HG02610 (cell line): ENCODE measurements around the gene ARHGAP6.

Source experiments
- ATAC-seq: cut with Tn5 transposase; IDR thresholded peaks from one replicate; pipeline ENCODE4 v1.9.1; 2021; ENCODE audit warnings: mild to moderate bottlenecking, moderate library complexity; ENCODE audit not compliant: unreplicated experiment

ARHGAP6 gene

DNA sequence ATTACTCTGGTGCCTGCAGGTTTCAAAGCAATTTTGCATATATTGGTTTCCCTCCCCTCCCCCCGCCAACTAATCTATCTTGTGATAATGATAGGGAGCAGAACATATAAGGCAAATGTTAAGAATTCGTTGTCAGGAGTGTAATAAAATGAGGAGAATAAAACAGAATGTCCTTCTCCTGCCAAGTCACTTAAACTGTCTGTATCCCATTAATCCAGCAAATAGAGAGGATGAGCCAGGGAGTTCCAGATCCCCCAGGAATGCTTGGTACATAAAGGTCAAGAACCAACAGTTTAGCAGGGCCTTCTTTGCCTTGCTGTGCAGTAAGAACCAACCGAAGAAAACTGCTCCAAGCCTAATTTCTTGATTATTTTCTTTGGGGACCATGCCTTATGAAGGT is 231.1 kb downstream of the ARHGAP6 start:
- ATAC-seq, result no peak

DNA sequence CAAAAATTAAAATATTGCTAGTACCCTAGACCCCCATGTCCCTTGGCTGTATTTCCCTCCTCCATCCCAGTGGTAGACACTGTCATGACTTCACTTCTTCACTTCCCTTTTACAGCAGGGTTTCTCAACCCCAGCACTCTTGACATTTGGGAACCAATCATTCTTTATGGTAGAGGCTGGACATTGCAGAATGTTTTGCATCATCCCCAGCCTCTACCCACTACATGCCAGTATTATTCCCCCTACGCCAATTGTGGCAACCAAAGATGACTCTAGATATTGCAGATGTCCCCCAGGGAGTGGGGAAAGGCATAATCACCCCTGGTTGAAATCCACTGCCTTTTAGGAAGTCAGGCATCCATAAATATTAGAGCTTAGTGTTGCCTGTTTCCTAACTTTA is 233.9 kb downstream of the ARHGAP6 start:
- ATAC-seq, result no peak

DNA sequence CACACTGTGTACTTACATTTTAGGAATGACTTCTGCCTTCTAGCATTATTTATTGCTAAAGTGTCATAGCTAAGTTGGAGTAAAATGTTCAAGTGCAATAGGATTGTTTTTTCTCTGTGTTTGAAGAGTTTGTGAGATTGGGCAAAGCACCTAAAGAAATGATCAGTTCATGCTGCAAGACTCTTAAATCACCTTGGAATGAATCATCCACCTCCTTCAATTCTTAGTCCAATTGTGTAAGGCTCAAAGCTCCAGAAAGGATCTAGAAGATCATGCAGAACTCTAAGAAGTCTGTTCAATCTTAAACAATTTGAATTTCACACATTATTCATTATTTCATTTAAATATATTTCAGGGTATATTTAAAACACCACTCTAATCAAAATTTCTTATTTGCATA is 235.4 kb downstream of the ARHGAP6 start:
- no peak for ATAC-seq

DNA sequence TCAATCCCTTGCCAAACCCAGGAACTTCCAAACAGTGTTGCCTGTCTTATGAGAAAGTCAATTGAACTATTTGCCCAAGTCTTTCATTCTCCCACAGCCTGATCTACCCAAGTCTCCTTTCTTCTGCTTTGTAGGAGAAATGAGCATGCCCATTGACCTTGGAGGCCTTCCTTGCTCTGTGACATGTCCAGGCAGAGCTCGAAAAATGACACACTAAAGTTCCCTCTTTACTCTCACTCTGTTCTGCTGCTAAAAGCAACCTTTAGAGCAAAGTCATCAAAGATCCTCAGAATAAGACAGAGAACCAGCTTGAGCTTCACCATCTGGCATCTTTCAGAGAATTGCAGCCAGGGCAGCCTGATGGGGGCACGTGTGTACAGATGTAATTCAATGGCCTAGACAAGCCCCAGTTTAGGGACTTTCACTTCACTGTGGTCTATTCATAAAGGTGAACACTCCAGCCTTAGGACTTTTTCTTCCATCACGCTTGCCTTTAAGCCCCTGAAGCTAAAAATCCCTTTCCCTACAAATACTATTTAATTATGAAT is 236.1 kb downstream of the ARHGAP6 start:
- peak; percentile 63 for ATAC-seq

DNA sequence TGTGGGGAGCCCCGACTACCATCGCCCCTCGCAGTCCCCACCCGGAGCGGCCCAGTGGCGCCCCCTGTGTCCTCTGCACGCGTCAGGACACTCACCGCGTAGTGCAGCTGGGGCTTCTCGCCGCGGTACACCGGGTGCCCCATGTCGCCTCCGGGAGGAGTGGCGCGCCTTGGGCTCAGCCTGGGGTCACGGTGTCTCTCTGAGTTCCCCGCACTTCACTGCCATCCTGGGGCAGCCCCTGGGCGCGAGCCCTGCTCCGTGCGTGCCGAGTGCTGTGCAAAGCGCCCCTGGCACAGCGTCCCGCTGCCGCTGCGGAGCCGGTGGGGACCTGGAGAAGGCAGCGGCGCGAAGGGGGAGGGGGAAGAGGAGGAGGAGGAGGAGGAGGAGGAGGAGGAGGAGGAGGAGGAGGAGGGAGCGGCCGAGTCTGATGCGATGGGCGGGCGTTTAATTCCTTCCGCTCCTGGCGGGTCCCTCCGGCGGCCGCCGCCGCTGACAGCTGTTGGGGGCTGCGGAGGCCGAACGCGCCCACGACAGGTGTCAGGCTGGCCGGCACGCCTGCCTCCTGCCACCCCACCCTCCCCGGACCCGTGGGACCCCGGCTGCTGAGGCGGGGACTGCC is 238.2 kb downstream of the ARHGAP6 start:
- peak; percentile 36 for ATAC-seq

DNA sequence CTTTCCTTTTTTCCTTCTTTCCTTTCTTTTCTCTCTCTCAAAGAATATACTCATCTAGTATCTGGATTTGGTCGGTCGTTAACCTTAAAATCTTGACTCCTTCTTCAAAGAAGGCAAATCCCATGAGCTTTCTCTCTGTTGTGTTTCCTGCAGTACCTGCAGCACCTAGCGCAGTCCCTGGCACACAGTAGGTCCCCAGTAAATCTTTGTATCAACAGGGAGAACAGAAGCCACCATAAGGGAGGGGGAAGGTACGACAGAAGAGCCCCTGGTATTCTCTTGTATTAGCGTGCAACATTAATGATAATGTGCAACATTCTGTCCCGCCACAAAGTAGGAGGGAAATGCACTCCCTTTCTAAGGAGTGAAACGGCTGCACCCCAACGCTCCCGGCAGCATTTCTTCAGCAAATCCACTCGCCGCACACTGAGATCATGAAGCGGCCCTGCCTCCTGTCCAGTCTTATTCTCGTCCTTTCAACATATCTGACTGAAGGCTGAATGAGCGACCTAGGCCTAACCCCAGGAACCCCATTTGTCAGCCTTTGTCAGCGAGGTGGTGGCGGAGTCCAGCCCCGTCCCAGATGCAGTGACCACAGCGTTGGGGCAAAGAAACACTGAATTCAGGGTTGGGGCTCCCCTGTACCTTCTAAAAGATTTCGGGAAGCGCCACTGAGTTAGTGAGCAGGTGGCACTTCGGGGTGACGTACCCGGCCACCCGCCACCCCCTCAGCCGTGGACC is 238.8 kb downstream of the ARHGAP6 start:
- no peak for ATAC-seq

DNA sequence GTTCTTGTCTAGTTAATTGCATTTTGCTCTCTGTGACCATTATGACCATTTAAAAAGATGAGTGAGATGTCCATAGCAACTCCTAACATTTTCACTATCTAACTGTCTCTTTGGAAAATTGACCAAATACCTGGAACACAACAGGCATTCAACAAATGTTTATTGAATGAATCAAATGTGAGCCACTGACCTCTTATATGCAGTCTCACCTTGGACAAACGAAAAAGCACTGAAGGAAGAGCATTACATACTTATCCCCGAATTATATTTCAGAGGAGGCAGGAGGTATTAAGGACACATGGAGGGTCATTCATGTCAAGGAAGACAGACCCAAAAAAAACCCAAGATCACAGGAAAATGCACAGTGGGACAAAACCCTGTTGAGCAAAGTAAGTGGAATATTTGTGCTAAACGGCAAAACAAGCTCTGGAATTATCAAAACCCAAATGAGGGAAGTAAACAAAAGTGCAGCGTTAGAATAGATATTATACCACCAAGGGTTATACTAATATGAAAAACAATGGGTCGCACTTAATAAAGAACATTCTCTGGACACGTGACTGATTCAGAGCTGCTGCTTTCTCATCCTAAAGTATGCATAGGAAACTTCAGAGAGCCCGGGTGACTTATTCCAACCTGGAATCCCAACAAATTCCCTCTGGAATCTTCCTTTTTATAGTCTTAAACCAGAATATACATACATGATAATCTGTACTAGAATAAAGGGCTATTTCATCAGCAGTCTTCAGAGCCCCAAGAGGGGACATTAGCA is 240.6 kb downstream of the ARHGAP6 start:
- no peak for ATAC-seq

DNA sequence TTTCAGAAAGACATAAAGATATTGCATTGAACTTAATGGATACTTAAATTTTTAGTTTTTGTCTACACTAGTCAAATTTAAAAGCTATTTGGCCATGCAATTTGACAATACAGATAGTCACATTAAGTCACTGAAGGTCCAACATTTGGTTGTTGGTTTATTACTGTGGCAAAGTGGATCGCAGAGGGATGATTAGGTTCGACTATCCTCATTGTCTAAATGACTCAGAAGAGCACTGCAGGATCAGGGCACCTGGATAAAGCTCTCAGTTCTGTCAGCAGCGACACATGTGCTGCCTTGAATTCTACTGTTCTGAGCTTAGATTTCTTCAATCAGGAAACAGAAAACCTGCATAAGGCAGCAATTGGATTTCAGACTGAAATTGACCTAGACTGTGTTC is 241.8 kb downstream of the ARHGAP6 start:
- no peak for ATAC-seq

DNA sequence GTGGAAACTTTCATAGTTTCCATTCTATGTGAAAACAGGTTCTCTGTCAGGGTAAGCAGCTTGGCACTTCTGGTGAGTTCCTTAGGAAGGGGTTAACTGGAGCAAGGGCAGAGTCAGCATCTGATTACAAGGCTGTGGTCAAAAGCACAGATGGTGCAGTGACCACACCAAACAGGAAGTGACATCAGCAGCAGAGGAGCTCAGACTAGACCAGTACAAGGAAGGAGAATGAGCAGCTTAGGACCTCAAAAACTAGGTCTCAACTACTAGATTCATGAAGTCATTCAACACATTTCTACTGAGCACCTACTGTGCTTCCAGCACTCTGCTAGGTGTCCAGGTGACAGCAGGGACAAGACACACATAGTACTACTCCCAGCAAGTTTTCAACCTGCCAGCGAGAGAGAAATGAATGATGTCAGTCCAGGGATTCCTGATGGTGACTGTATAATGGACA is 242.3 kb downstream of the ARHGAP6 start:
- ATAC-seq, result peak; percentile 76

DNA sequence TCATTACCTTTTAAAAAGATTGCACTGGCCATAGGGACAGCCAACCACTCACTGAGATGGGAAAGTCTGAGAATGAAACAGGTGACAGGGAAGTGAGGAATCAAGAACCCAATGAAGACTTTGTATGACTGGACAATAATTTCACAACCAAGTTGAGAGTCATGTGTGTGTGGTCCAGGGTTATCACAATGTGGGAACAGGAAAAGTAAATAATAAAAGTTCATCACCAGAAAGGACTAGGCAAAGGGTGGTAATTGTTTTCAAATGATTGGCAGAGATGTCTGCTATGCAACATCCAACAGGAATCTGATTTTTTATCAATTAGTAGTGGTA is 243.2 kb downstream of the ARHGAP6 start:
- ATAC-seq, result no peak

DNA sequence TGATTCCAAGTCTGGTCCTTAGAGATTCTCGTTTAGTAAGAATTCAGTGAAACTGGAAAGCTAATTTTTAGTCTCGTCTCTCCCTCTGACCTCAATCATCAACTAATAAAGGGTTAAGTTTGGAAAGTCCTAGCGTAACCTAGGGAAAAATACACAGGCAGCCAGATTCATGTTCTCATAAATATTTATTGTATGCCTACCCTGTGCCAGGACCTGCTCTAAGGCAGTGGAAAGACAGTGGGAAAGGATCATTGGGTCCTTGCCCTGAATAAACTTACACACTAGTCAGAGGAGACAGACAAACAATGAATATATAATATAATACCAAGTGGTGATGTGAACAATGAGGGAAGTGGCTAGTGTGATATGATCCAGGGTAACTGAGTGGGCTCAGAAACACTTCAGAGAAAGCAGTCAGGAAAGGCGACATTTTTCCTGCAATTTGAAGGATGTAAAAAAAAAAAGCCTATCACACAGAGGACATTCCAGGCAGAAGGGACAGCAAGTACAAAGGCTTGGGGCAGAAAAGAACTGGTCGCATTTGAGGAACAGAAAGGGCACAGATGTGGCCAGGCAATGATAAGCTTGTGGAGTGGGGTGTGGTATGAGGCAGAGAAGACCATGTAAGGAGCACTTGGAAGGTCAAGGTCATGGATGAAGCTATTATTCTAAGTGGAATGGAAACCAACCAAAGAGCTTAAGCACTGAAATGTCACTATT is 243.8 kb downstream of the ARHGAP6 start:
- ATAC-seq, result no peak

DNA sequence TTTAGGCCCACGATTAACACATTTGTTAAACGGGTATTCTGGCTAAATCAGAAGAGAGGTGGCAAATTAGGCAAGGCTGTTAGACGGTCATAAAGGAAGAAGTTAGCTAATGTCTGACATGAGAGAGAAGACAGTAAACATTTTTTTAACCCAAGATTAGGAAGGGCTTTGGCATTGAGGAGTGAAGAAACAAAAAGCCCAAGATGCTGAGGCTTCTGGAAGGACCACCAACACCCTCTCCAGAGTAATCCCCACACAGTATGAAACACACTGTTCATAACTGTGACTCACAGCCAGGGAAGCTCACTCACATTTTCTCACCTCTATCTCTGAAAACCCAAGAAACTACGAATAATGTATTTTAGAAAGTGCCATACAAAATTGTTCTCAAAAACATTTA is 244.9 kb downstream of the ARHGAP6 start:
- ATAC-seq, result no peak

DNA sequence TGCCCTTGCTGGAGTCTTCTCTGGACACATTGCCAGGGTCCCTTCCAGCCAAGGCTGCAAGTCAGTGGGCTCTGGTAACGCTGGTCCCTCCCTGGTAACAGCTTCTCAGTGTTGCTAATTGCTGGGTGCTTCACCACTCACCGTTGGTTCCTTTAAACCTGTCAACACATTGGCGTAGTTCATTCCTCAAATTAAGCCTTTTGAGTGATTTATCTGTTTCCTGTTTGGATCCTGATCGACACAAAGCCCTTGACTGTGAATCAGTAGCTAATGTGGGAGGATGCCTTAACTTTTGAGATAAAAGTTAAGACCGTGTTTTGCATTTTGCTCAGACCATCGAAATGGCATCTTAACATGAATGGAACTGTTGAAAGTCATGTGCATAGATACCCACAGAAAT is 246.6 kb downstream of the ARHGAP6 start:
- no peak for ATAC-seq

DNA sequence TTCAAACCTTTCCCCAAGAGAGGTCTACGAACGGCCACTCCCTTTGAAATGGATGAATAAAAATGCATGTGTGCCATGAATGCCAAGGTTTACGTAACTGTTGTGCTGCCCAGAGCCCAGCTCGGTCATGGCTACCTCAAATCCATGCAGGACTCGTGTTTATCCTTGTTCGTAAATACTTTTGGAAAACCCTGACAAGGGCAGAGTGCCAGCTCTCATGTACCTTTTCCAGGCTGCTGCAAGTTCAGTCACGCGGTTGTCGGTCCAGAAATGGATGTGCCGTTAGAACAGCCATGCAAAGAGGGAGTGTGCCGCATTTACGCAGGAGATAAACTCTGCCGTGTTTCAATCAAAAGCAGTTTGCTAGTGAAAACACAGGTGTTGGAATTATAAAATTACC is 249.1 kb downstream of the ARHGAP6 start:
- no peak for ATAC-seq

DNA sequence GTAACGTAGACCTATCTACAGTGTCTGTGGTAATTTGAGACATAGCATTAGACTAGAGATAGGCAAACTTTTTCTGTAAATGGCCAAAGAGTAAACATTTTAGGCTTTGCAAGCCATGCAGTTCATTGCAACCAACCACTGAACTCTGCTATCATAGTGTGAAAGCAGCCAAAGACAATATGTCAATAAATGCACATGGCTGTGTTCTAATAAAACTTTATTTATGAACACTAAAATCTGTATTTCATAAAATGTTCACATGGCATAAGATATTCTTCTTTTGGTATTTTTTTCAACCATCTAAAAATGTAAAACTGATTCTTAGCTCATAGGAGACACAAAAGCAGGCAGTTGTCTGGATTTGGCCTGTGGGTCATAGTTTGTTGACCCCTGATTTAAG is 251.6 kb downstream of the ARHGAP6 start:
- no peak for ATAC-seq

DNA sequence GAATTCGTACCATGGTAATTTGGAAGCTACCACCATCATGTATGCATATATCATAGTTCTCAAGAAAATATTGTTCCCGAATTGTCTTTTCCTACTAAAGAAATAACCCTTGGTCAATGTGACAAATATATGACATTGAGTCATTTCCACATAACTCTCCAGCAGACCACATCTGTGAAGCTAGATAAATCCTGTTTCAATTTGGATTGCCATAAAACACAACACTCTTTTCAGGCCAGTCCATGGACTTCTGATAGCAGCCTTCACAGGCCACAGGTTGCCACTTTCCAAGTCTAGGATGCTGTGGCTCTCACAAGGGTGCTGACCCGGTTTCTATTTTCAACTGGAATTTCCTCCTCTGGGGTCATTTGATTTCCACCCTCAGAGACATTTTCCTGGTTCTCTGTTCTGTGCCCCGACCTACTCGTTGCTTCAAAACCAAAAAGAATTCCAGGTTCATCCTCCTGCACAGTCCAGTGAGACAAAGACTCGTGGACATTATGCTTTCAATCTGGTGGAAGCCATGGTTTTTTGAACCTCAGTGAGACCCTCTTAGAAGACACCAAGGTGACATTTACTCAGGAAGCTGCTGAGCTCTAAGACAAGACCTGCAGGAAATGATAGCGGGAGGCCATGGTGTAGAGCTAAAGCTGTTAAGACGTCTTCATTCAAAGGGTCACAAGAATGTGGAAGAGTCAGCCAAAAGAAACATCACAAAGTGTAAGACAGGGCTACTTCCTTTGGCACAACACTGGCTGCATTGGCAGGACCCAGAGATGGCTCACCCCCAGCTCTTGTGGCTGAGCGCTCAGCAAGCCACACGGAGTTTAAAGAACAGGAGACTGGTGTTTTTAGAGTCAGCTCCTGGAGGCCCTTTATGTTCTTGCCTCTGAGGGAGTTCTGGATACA is 252.8 kb downstream of the ARHGAP6 start:
- ATAC-seq, result no peak

DNA sequence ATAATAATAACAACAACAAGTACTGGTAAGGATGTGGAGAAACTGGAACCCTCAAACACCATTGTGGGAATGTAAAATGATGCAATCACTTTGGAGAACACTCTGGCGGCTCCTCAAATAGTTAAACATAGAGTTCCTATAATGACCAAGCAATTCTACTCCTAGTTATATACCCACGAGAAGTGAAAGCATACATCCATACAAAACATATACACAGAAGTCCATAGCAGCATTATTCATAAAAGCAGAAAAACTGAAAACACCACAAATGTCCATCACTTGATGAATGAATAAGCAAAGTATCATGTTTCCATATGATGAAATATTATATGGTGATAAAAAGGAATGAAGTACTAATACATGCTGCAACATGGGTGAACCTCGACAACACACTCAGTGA is 255.8 kb downstream of the ARHGAP6 start:
- ATAC-seq, result no peak

DNA sequence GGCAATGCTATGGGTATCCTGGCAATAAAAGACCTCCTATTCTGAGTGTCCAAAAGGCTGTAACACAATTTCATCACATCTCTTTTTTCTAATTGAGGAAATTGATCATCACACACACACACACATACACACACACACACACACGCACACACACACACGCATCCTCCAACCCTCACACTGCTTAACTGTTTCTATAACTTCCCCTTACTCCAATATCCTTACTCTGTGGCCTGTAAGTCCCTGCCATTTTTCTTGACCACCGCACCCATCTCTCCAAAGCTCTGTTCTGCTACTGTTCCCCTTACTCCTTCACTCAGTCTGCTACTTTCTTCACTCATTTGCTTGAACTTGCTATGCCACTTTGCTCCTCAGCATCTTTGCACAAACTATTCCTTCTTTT is 256.9 kb downstream of the ARHGAP6 start:
- no peak for ATAC-seq

DNA sequence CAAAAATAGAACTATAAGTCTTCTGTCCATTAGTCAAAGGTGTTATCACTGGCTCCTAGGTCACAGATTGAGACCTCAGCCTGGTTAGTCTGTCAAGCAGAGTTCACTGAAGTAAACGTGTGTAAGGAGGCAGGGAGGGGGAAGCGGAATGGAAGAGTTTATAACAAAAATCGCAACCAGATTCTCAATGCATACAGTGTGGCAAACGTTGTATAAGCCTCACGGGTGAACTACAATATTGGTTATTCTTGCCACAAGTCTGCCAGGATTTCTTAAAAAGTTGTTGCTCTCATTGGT is 257.7 kb downstream of the ARHGAP6 start:
- no peak for ATAC-seq

DNA sequence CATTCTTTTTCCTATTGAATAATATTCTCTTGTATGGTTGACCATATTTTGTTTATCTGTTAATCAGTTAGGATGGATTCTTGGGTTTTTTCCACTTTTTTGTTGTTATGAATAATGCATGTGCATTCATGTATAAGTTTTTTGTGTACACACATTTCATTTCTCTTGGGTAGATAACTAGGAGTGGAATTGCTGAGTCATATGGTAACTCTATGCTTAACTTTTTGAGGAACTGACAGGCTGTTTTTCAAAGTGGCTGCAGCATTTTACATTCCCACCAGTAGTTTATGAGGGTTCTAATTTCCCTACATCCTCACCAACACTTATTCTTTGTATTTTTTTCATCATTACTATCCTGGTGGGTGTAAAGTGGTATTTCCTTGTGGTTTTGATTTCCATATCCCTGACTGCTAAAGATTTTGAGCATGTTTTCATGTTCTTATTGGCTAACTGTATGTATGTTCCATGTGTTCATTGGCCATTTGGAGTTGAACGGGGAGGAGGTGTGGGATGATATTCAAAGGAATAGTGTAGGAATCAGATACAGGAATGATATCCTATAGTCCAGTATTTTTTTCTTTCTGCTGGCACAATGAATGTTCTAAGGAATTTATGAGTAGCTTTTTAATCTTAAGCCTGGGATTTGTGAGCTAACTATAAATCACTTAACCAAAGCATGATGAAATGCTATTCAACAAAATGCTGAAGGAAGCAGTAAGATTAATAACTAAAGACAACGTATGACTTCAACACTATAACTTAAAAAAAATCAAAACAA is 258.2 kb downstream of the ARHGAP6 start:
- ATAC-seq, result no peak
